Activated effector memory CD4-positive, alpha-beta T cell treated with Interleukin-2 at 50 U/mL for 16 hours (primary cell): ENCODE results near the gene BRCA2.

Experiments
- DNase-seq: peaks from one replicate; pipeline ENCODE4 v3.0.0-alpha.2; 2020

The BRCA2 gene

GRCh38 chr13:32315238-32316027 is at the start of gene BRCA2, which contains the start of gene ZAR1L:
Gene BRCA2, plus strand, starts transcription at chr13:32315508. Its CDS starts 953 bp downstream, at chr13:32316461.
Gene ZAR1L, minus strand, starts transcription at chr13:32315363. Its CDS starts 3,438 bp downstream, at chr13:32311925.
- peak; percentile 81 for DNase-seq

- DNase-seq, result no peak
Measured at GRCh38 chr13:32265726-32266125, 49.6 kb upstream of the BRCA2 start.

GRCh38 chr13:32266130-32266529 is 49.2 kb upstream of the BRCA2 start:
- no peak for DNase-seq

GRCh38 chr13:32267836-32268439 is 47.4 kb upstream of the BRCA2 start:
- DNase-seq, result peak; percentile 18

GRCh38 chr13:32272021-32272683 is 43.2 kb upstream of the BRCA2 start:
- no peak for DNase-seq

GRCh38 chr13:32277839-32278238 is 37.5 kb upstream of the BRCA2 start:
- no peak for DNase-seq

- DNase-seq, result no peak
Measured at GRCh38 chr13:32278426-32278825, 36.9 kb upstream of the BRCA2 start.

GRCh38 chr13:32281096-32281495 is 34.2 kb upstream of the BRCA2 start:
- no peak for DNase-seq

GRCh38 chr13:32282096-32282711 is 33.1 kb upstream of the BRCA2 start:
- no peak for DNase-seq

- no peak for DNase-seq
Measured at GRCh38 chr13:32284927-32285632, 30.2 kb upstream of the BRCA2 start.

- DNase-seq, result no peak
Measured at GRCh38 chr13:32285633-32285965, 29.7 kb upstream of the BRCA2 start.

GRCh38 chr13:32297206-32297605 is 18.1 kb upstream of the BRCA2 start:
- no peak for DNase-seq

GRCh38 chr13:32298695-32299094 is 16.6 kb upstream of the BRCA2 start:
- no peak for DNase-seq

- DNase-seq, result no peak
Measured at GRCh38 chr13:32299893-32300292, 15.4 kb upstream of the BRCA2 start.

- DNase-seq, result no peak
Measured at GRCh38 chr13:32300406-32300805, 14.9 kb upstream of the BRCA2 start.

- DNase-seq, result no peak
Measured at GRCh38 chr13:32300920-32301319, 14.4 kb upstream of the BRCA2 start.

GRCh38 chr13:32302461-32302860 is 12.8 kb upstream of the BRCA2 start:
- no peak for DNase-seq

- no peak for DNase-seq
Measured at GRCh38 chr13:32305646-32306045, 9.7 kb upstream of the BRCA2 start.

GRCh38 chr13:32309312-32310133 is 5.8 kb upstream of the BRCA2 start:
- no peak for DNase-seq

- DNase-seq, result no peak
Measured at GRCh38 chr13:32310134-32310706, 5.1 kb upstream of the BRCA2 start.

GRCh38 chr13:32311188-32311897 is 4.0 kb upstream of the BRCA2 start:
- DNase-seq, result no peak
